Endothelial cell of umbilical vein (primary cell): ENCODE results near the gene STMN3. TPM values are rescaled to one million over a fixed set of nuclear protein-coding genes. Genes with fewer than 3 reads are reported as not detected.

Source experiments
- BruUV-seq: library from RNA; stranded (reverse); fragments of 400-500 nt; replicated peaks from 2 replicates; lab custom pipeline; 2021; lab: Mats Ljungman, UMichigan
- CTCF ChIA-PET: fragments of 300-600, 350-600 bp; sonication (Branson Sonifier 250); formaldehyde crosslinking; loops from one replicate; lab custom pipeline; 2021; ENCODE audit warnings: antibody characterized with exemption, inconsistent platforms; lab: Charles Lee
- POLR2A ChIA-PET: fragments of 300-600, 350-600 bp; sonication (Branson Sonifier 250); formaldehyde crosslinking; loops from one replicate; lab custom pipeline; 2021; ENCODE audit warnings: antibody characterized with exemption, inconsistent platforms; lab: Charles Lee
- DNase-seq: peaks from one replicate; pipeline ENCODE4 v3.0.0-alpha.2; 2011; ENCODE audit warnings: low read depth, low spot score
- FAIRE-seq: peaks from 2 replicates; lab custom pipeline; 2011; peaks lifted over from hg19 to GRCh38; lab: Jason Lieb, UNC
- H2AFZ ChIP-seq: 2 replicates; pipeline ENCODE4 v1.6.0; 2012; ENCODE audit warnings: low read depth, low read length, control low read depth, inconsistent platforms
- H3K27ac ChIP-seq: 2 replicates; pipeline ENCODE4 v1.5.1; 2011; ENCODE audit warnings: low read depth, mild to moderate bottlenecking, control low read depth, low read length, moderate library complexity; ENCODE audit not compliant: insufficient read depth
- H3K27me3 ChIP-seq, 2 experiments: 2 replicates each; pipeline versions ENCODE4 v1.6.0 to v1.6.1; 2011; ENCODE audit warnings: low read length in 2 of 2, mixed read lengths in 1 of 2; ENCODE audit not compliant: control insufficient read depth in 2 of 2, insufficient read depth in 2 of 2
- H3K36me3 ChIP-seq, 2 experiments: 2 replicates in 1 of 2; 3 replicates in 1 of 2; pipeline ENCODE4 v1.5.1; 2011; ENCODE audit warnings: low read length in 2 of 2, mild to moderate bottlenecking in 1 of 2, moderate library complexity in 1 of 2; ENCODE audit not compliant: control insufficient read depth in 2 of 2, insufficient read depth in 2 of 2; ENCODE audit errors: extremely low read depth in 1 of 2
- H3K4me1 ChIP-seq: 3 replicates; pipeline ENCODE4 v1.5.1; 2011; ENCODE audit warnings: mild to moderate bottlenecking, low read length; ENCODE audit not compliant: control insufficient read depth, insufficient read depth; ENCODE audit errors: extremely low read depth
- H3K4me2 ChIP-seq: 2 replicates; pipeline ENCODE4 v1.6.1; 2011; ENCODE audit warnings: low read length, control low read depth, mixed read lengths; ENCODE audit not compliant: insufficient read depth
- H3K4me3 ChIP-seq, 3 experiments: fragments of 200-600 bp in 1 of 3; sonication (generic), shearing (Covaris generic) in 1 of 3; replicated peaks in 1 of 3; 2 replicates each; pipeline ENCODE4 v1.5.1; 2011 to 2016; ENCODE audit warnings: control low read depth in 3 of 3, low read length in 3 of 3, mild to moderate bottlenecking in 2 of 3, inconsistent platforms in 1 of 3, low read depth in 1 of 3, moderate library complexity in 1 of 3; ENCODE audit not compliant: insufficient read depth in 1 of 3
- H3K79me2 ChIP-seq: 2 replicates; pipeline ENCODE4 v1.6.0; 2012; ENCODE audit warnings: low read length, inconsistent platforms; ENCODE audit not compliant: control insufficient read depth, insufficient read depth
- H3K9ac ChIP-seq: replicated peaks from 2 replicates; pipeline ENCODE3; 2011; ENCODE audit warnings: low read length, control low read depth; ENCODE audit not compliant: insufficient read depth; ENCODE audit errors: extremely low read depth
- H3K9me1 ChIP-seq: replicated peaks from 3 replicates; pipeline ENCODE4 v1.6.0; 2011; ENCODE audit warnings: mild to moderate bottlenecking, low read length; ENCODE audit not compliant: control insufficient read depth, insufficient read depth; ENCODE audit errors: extremely low read depth
- H3K9me3 ChIP-seq: replicated peaks from 2 replicates; pipeline ENCODE4 v1.5.1; 2012; ENCODE audit warnings: low read length, inconsistent platforms; ENCODE audit not compliant: control insufficient read depth, insufficient read depth
- H4K20me1 ChIP-seq: replicated peaks from 2 replicates; pipeline ENCODE3; 2011; ENCODE audit warnings: mild to moderate bottlenecking, low read length; ENCODE audit not compliant: control insufficient read depth, insufficient read depth; ENCODE audit errors: extremely low read depth
- CTCF ChIP-seq, 2 donors: IDR thresholded peaks; 1 replicate in 1 of 2; 2 replicates in 1 of 2; pipeline ENCODE4 v1.5.1; 2011; ENCODE audit warnings: low read length in 2 of 2, mild to moderate bottlenecking in 2 of 2, moderate library complexity in 2 of 2, control low read depth in 1 of 2, inconsistent platforms in 1 of 2, low read depth in 1 of 2; ENCODE audit not compliant: insufficient read depth in 1 of 2; ENCODE audit errors: extremely low read depth in 1 of 2
- FOS ChIP-seq: IDR thresholded peaks from 2 replicates; pipeline ENCODE4 v1.6.1; 2011; ENCODE audit warnings: mild to moderate bottlenecking, low read length, moderate library complexity, borderline replicate concordance; ENCODE audit not compliant: insufficient read depth
- JUN ChIP-seq: IDR thresholded peaks from 2 replicates; pipeline ENCODE4 v1.6.1; 2011; ENCODE audit warnings: borderline replicate concordance, low read depth; ENCODE audit not compliant: insufficient read length, insufficient read depth
- MAX ChIP-seq: IDR thresholded peaks from 2 replicates; pipeline ENCODE4 v1.6.1; 2011; ENCODE audit not compliant: insufficient read depth, insufficient read length
- MYC ChIP-seq: IDR thresholded peaks from one replicate; pipeline ENCODE4 v1.6.1; 2011; ENCODE audit warnings: mild to moderate bottlenecking, low read depth, low read length
- POLR2A ChIP-seq: IDR thresholded peaks from 2 replicates; pipeline ENCODE4 v1.6.1; 2012; ENCODE audit warnings: low read depth, mild to moderate bottlenecking, control low read depth, low read length
- POLR2AphosphoS5 ChIP-seq: IDR thresholded peaks from 2 replicates; pipeline ENCODE4 v1.6.1; 2012; ENCODE audit warnings: low read depth, mild to moderate bottlenecking, control low read depth, low read length, moderate library complexity; ENCODE audit not compliant: insufficient read depth
- dilution Hi-C: fragments of 300-500 bp; cut with MboI; formaldehyde crosslinking; loops from one replicate; pipeline ENCODE4 v1.15.0; 2019; ENCODE audit warnings: low sequenced_read_pairs; ENCODE audit not compliant: extremely low pct_ligation_motif_present
- intact Hi-C: fragments of 100-400 bp; cut with micrococcal nuclease; formaldehyde crosslinking; loops from one replicate; pipeline ENCODE4 v1.10.0; 2022
- polyA plus RNA-seq, 4 experiments: library from polyadenylated mRNA; depleted of rRNA in 3 of 4; stranded (reverse) in 3 of 4; unstranded in 1 of 4; fragments of >200 nt; gene quantifications; 2 replicates each; pipeline versions ENCODE4 v1.2.1 to v1.2.3, GENCODE V29; 2011 to 2012; ENCODE audit warnings: missing spikeins in 1 of 4
- total RNA-seq: library from RNA; stranded (reverse); gene quantifications from 2 replicates; pipeline ENCODE4 v1.2.3, GENCODE V29; 2021

Gene STMN3
- total and polyA plus RNA-seq, 2 donors (not counting 3 experiments of a cell fraction or from before 2014, with no cell fraction given): 1.7 to 4.7 TPM

GRCh38 chr20:63627751-63628245 lies 25.4 kb downstream of the STMN3 start:
- no TSS peak for BruUV-seq
- TF ChIP-seq POLR2A (no peak), JUN (no peak), MYC (no peak), POLR2AphosphoS5 (no peak), FOS (no peak), CTCF (IDR thresholded peaks at IDR 0.05; ENCODE audit: extremely low read depth in 1 of 2, insufficient read depth in 1 of 2, low read depth in 1 of 2, low read length in 2 of 2) (no peak), MAX (no peak)
- Histone ChIP-seq H3K9me3 (no peaks in the 10 kb centered on the region), H4K20me1 (no peaks in the 10 kb centered on the region), H3K4me2 (peak overlapping the region; percentile 95), H3K79me2 (peaks cover 34% of the 10 kb centered on the region), H3K9ac (peak overlapping the region; percentile 88), H3K4me1 (peaks cover 16% of the 10 kb centered on the region), H3K36me3 (no peaks in the 10 kb centered on the region), H3K27me3 (no peaks in the 10 kb centered on the region), H2AFZ (peak overlapping the region; percentile 26), H3K4me3 (peak overlapping the region; percentile 82 to 100 (median 88)), H3K9me1 (no peaks in the 10 kb centered on the region), H3K27ac (peak overlapping the region; percentile 51)
- dilution Hi-C loops: no loop called here
- ChIA-PET CTCF (interaction anchor here (0.6 to 1.1 kb wide), 2 partner anchors 90 to 330 kb away, joined by 3 read pairs; no protein-coding TSS in a partner anchor), POLR2A (interaction anchor here (1.4 kb wide), 1 partner anchor 54 kb away, joined by 10 read pairs; the partner anchor contains the start of gene HELZ2)
- intact Hi-C loops: loop anchor here (1.0 to 5.0 kb wide), 7 partner anchors 12 to 113 kb away; partner anchors contain the start of genes ARFRP1, HELZ2, RTEL1 and ZGPAT
- no peak for FAIRE-seq
- DNase-seq: no peak
